Nephron (organoid): Measurements from ENCODE around the gene STK17A.
"Not testable (repeated sequence)": the region's sequence is repeated elsewhere in the genome, so short reads cannot be mapped to it uniquely, and the experiment has no call there.

ENCODE experiments used
- H3K27ac Mint-ChIP-seq, 3 experiments: 2 replicates each; pipeline ENCODE4 v1.8.0; 2020; ENCODE audit warnings: mixed read lengths in 3 of 3, mild to moderate bottlenecking in 2 of 3, moderate library complexity in 1 of 3
- H3K27me3 Mint-ChIP-seq: 2 replicates; pipeline ENCODE4 v1.8.0; 2021; ENCODE audit warnings: low read depth, mild to moderate bottlenecking, moderate library complexity, mixed read lengths
- H3K36me3 Mint-ChIP-seq: 2 replicates; pipeline ENCODE4 v1.8.0; 2020; ENCODE audit warnings: low read depth, mixed read lengths
- H3K4me1 Mint-ChIP-seq: 2 replicates; pipeline ENCODE4 v1.8.0; 2020; ENCODE audit warnings: mixed read lengths
- H3K4me3 Mint-ChIP-seq, 3 experiments: 2 replicates each; pipeline ENCODE4 v1.8.0; 2020; ENCODE audit warnings: mild to moderate bottlenecking in 3 of 3, mixed read lengths in 3 of 3, moderate library complexity in 2 of 3
- H3K9me3 Mint-ChIP-seq: 2 replicates; pipeline ENCODE4 v1.8.0; 2020; ENCODE audit warnings: mixed read lengths
- CTCF ChIP-seq, 3 experiments: fragments of 200-600 bp; sonication (generic); IDR thresholded peaks; one replicate each; pipeline ENCODE4 v1.5.0; 2021; ENCODE audit warnings: antibody characterized with exemption in 3 of 3; ENCODE audit not compliant: unreplicated experiment in 3 of 3

STK17A gene

GRCh38 chr7:43625980-43626379 lies 43.1 kb downstream of the STK17A start:
- no peak overlapping the region for H3K27ac Mint-ChIP-seq
- no peak overlapping the region for H3K4me3 Mint-ChIP-seq
- TF ChIP-seq CTCF (IDR thresholded peaks at IDR 0.05; ENCODE audit: unreplicated experiment in 3 of 3) = no peak
- H3K9me3 Mint-ChIP-seq = no peaks in the 10 kb centered on the region
- H3K27me3 Mint-ChIP-seq = no peaks in the 10 kb centered on the region
- peaks cover 5% of the 10 kb centered on the region for H3K4me1 Mint-ChIP-seq
- peaks cover 56% of the 10 kb centered on the region for H3K36me3 Mint-ChIP-seq

- no peak overlapping the region for H3K4me3 Mint-ChIP-seq
- no peaks in the 10 kb centered on the region for H3K9me3 Mint-ChIP-seq
- no peak overlapping the region for H3K27ac Mint-ChIP-seq
- peaks cover 5% of the 10 kb centered on the region for H3K4me1 Mint-ChIP-seq
- no peak for TF ChIP-seq CTCF (IDR thresholded peaks at IDR 0.05; ENCODE audit: unreplicated experiment in 3 of 3)
- no peaks in the 10 kb centered on the region for H3K27me3 Mint-ChIP-seq
- H3K36me3 Mint-ChIP-seq = peaks cover 60% of the 10 kb centered on the region
These were observed 43.8 kb downstream of the STK17A start for GRCh38 chr7:43626695-43627094.

GRCh38 chr7:43627798-43628197 lies 44.9 kb downstream of the STK17A start:
- H3K4me1 Mint-ChIP-seq, H3K9me3 Mint-ChIP-seq, H3K27me3 Mint-ChIP-seq, H3K4me3 Mint-ChIP-seq: not testable (repeated sequence)
- H3K27ac Mint-ChIP-seq = peak overlapping the region in 1 of 3 experiments; percentile 2
- H3K36me3 Mint-ChIP-seq = peaks cover 64% of the 10 kb centered on the region

GRCh38 chr7:43628431-43628830 lies 45.5 kb downstream of the STK17A start:
- Mint-ChIP-seq H3K27ac (no peak overlapping the region), H3K36me3 (peaks cover 66% of the 10 kb centered on the region), H3K4me3 (no peak overlapping the region), H3K27me3 (no peaks in the 10 kb centered on the region), H3K4me1 (peaks cover 5% of the 10 kb centered on the region), H3K9me3 (no peaks in the 10 kb centered on the region)
- TF ChIP-seq CTCF (IDR thresholded peaks at IDR 0.05; ENCODE audit: unreplicated experiment in 3 of 3) = no peak

- no peak overlapping the region for H3K4me3 Mint-ChIP-seq
- no peak overlapping the region for H3K27ac Mint-ChIP-seq
These were observed 46.9 kb downstream of the STK17A start for GRCh38 chr7:43629857-43630256.

GRCh38 chr7:43630482-43630881 lies 47.6 kb downstream of the STK17A start:
- TF ChIP-seq CTCF (IDR thresholded peaks at IDR 0.05; ENCODE audit: unreplicated experiment in 3 of 3) = no peak
- peaks cover 74% of the 10 kb centered on the region for H3K36me3 Mint-ChIP-seq
- H3K27me3 Mint-ChIP-seq = no peaks in the 10 kb centered on the region
- peaks cover 5% of the 10 kb centered on the region for H3K4me1 Mint-ChIP-seq
- H3K9me3 Mint-ChIP-seq = no peaks in the 10 kb centered on the region
- H3K4me3 Mint-ChIP-seq = no peak overlapping the region
- no peak overlapping the region for H3K27ac Mint-ChIP-seq

More at GRCh38 chr7:43629857-43630256, 46.9 kb downstream of the STK17A start:
- no peak for TF ChIP-seq CTCF (IDR thresholded peaks at IDR 0.05; ENCODE audit: unreplicated experiment in 3 of 3)
- H3K4me1 Mint-ChIP-seq = peaks cover 5% of the 10 kb centered on the region
- H3K36me3 Mint-ChIP-seq = peaks cover 71% of the 10 kb centered on the region
- H3K27me3 Mint-ChIP-seq = no peaks in the 10 kb centered on the region
- H3K9me3 Mint-ChIP-seq = no peaks in the 10 kb centered on the region
